SK-N-SH (cell line): Measurements from ENCODE around the gene MLANA. TPM values are rescaled to one million over a fixed set of nuclear protein-coding genes. Genes with fewer than 3 reads are reported as not detected.

ENCODE experiments used
- CTCF ChIA-PET: fragments of 300-600, 350-600 bp; formaldehyde crosslinking; extraction: SDS; loops from one replicate; lab custom pipeline; 2021; lab: Yijun Ruan, JAX
- POLR2A ChIA-PET: fragments of 350-600 bp; sonication (Branson Sonifier 250); formaldehyde crosslinking; extraction: SDS; loops from one replicate; lab custom pipeline; 2020; ENCODE audit warnings: antibody characterized with exemption, inconsistent platforms; lab: Yijun Ruan, JAX
- DNase-seq: peaks from one replicate; pipeline ENCODE4 v3.0.0; 2012
- H2AFZ ChIP-seq: fragments of 200-600 bp; sonication (generic); 2 replicates; pipeline ENCODE4 v1.8.1; 2016; ENCODE audit warnings: antibody characterized with exemption, mild to moderate bottlenecking, low read depth
- H3F3A ChIP-seq: fragments of 200-600 bp; sonication (generic); replicated peaks from 2 replicates; pipeline ENCODE3; 2016; ENCODE audit warnings: antibody characterized with exemption, mild to moderate bottlenecking; ENCODE audit not compliant: insufficient read depth
- H3K27ac ChIP-seq, 2 experiments: fragments of 200-500 bp in 1 of 2; fragments of 200-600 bp in 1 of 2; sonication (Bioruptor generic) in 1 of 2; sonication (generic), shearing (Covaris generic) in 1 of 2; 2 replicates each; pipeline versions ENCODE4 v1.5.1 to v1.6.1; 2014 to 2016; ENCODE audit warnings: low read depth in 2 of 2, inconsistent platforms in 1 of 2, low read length in 1 of 2, mild to moderate bottlenecking in 1 of 2, mixed read lengths in 1 of 2
- H3K27me3 ChIP-seq: fragments of 200-600 bp; sonication (generic), shearing (Covaris generic); 2 replicates; pipeline ENCODE4 v1.6.1; 2016; ENCODE audit warnings: mixed run types; ENCODE audit not compliant: insufficient read depth
- H3K36me3 ChIP-seq, 2 experiments: fragments of 200-500 bp in 1 of 2; fragments of 200-600 bp in 1 of 2; sonication (Bioruptor generic) in 1 of 2; sonication (generic) in 1 of 2; replicated peaks in 1 of 2; 2 replicates each; pipeline versions ENCODE3 to v1.5.1; 2014 to 2016; ENCODE audit warnings: low read length in 1 of 2, mild to moderate bottlenecking in 1 of 2; ENCODE audit not compliant: insufficient read depth in 2 of 2, control insufficient read depth in 1 of 2
- H3K4me1 ChIP-seq, 2 experiments: fragments of 200-500 bp in 1 of 2; fragments of 200-600 bp in 1 of 2; sonication (Bioruptor generic) in 1 of 2; sonication (generic), shearing (Covaris generic) in 1 of 2; 2 replicates each; pipeline versions ENCODE4 v1.5.1 to v1.6.1; 2014 to 2016; ENCODE audit warnings: low read depth in 1 of 2, low read length in 1 of 2, mixed run types in 1 of 2; ENCODE audit not compliant: insufficient read depth in 2 of 2, control insufficient read depth in 1 of 2
- H3K4me2 ChIP-seq: fragments of 200-600 bp; sonication (generic), shearing (Covaris generic); 2 replicates; pipeline ENCODE4 v1.6.1; 2017; ENCODE audit warnings: mixed run types
- H3K4me3 ChIP-seq, 2 experiments: fragments of 200-500 bp in 1 of 2; fragments of 200-600 bp in 1 of 2; sonication (Bioruptor generic) in 1 of 2; sonication (generic), shearing (Covaris generic) in 1 of 2; 2 replicates each; pipeline versions ENCODE4 v1.5.1 to v1.8.1; 2014 to 2016; ENCODE audit warnings: low read depth in 2 of 2, inconsistent platforms in 1 of 2, low read length in 1 of 2, mild to moderate bottlenecking in 1 of 2, mixed read lengths in 1 of 2, moderate library complexity in 1 of 2
- H3K79me2 ChIP-seq: fragments of 200-600 bp; sonication (generic); 2 replicates; pipeline ENCODE4 v1.8.1; 2017; ENCODE audit warnings: mild to moderate bottlenecking; ENCODE audit not compliant: insufficient read depth
- H3K9ac ChIP-seq: fragments of 200-600 bp; sonication (generic); 2 replicates; pipeline ENCODE4 v1.6.1; 2017; ENCODE audit warnings: mixed run types
- H3K9me2 ChIP-seq: fragments of 200-600 bp; sonication (generic); 2 replicates; pipeline ENCODE4 v1.6.1; 2017; ENCODE audit warnings: mixed run types
- H3K9me3 ChIP-seq: fragments of 200-600 bp; sonication (generic); 2 replicates; pipeline ENCODE4 v1.6.1; 2017; ENCODE audit warnings: mixed run types, mild to moderate bottlenecking, moderate library complexity
- H4K20me1 ChIP-seq: fragments of 200-600 bp; sonication (generic); 2 replicates; pipeline ENCODE4 v1.6.1; 2017; ENCODE audit warnings: mild to moderate bottlenecking, mixed run types; ENCODE audit not compliant: insufficient read depth
- EZH2phosphoT487 ChIP-seq: fragments of 200-600 bp; sonication (generic); IDR thresholded peaks from 2 replicates; pipeline ENCODE4 v1.6.1; 2017; ENCODE audit warnings: low read depth, mixed run types, mild to moderate bottlenecking, antibody characterized with exemption, moderate library complexity, borderline replicate concordance
- FOXJ3 ChIP-seq: sonication (generic); formaldehyde crosslinking; IDR thresholded peaks from 2 replicates; pipeline ENCODE4 v1.5.1; 2020; ENCODE audit warnings: mild to moderate bottlenecking, missing genetic modification reagents
- FOXM1 ChIP-seq: IDR thresholded peaks from 2 replicates; pipeline ENCODE4 v1.4.0; 2012; ENCODE audit warnings: low read depth, mild to moderate bottlenecking
- GABPA ChIP-seq: IDR thresholded peaks from 2 replicates; pipeline ENCODE4 v1.4.0; 2012; ENCODE audit warnings: low read depth, mild to moderate bottlenecking
- MAX ChIP-seq: IDR thresholded peaks from 2 replicates; pipeline ENCODE4 v1.4.0; 2012; ENCODE audit warnings: low read depth
- MXI1 ChIP-seq: IDR thresholded peaks from 2 replicates; pipeline ENCODE4 v1.6.1; 2012; ENCODE audit warnings: mild to moderate bottlenecking, low read depth, low read length, improper control_type of control experiment
- PBX3 ChIP-seq: IDR thresholded peaks from 2 replicates; pipeline ENCODE4; 2012
- POLR2AphosphoS5 ChIP-seq: IDR thresholded peaks from 2 replicates; pipeline ENCODE4 v1.6.1; 2012; ENCODE audit warnings: low read depth, low read length
- RAD21 ChIP-seq: IDR thresholded peaks from 2 replicates; pipeline ENCODE4 v1.6.1; 2012; ENCODE audit warnings: mild to moderate bottlenecking, low read length
- RCOR1 ChIP-seq: fragments of 150-350 bp; IDR thresholded peaks from 2 replicates; pipeline ENCODE4 v1.6.1; 2017; ENCODE audit warnings: antibody characterized with exemption, low read length
- RXRA ChIP-seq: IDR thresholded peaks from 2 replicates; pipeline ENCODE4 v1.4.0; 2012; ENCODE audit warnings: low read depth, mild to moderate bottlenecking, borderline replicate concordance
- SIN3A ChIP-seq: IDR thresholded peaks from 2 replicates; pipeline ENCODE4 v1.6.1; 2012; ENCODE audit warnings: low read depth, mild to moderate bottlenecking, low read length, moderate library complexity, borderline replicate concordance
- SMC3 ChIP-seq: IDR thresholded peaks from 2 replicates; pipeline ENCODE4 v1.6.1; 2012; ENCODE audit warnings: low read depth, low read length, improper control_type of control experiment
- TCF12 ChIP-seq: IDR thresholded peaks from 2 replicates; pipeline ENCODE4 v1.4.0; 2012
- TEAD4 ChIP-seq: IDR thresholded peaks from 2 replicates; pipeline ENCODE4 v1.4.0; 2012; ENCODE audit warnings: mild to moderate bottlenecking, borderline replicate concordance; ENCODE audit not compliant: insufficient read depth
- USF1 ChIP-seq: IDR thresholded peaks from 2 replicates; pipeline ENCODE4 v1.4.0; 2012; ENCODE audit warnings: low read depth, borderline replicate concordance
- WGBS: methylation state at CpG from one replicate; pipeline ENCODE4 v1.1.6; 2017; ENCODE audit warnings: low lambda C conversion rate; 5-methylcytosine and 5-hydroxymethylcytosine counted together
- polyA plus RNA-seq, 3 experiments: library from polyadenylated mRNA; depleted of rRNA; stranded (reverse); fragments of >200 nt; gene quantifications; 2 replicates each; pipeline ENCODE4 v1.2.3, GENCODE V29; 2012

The MLANA gene
- not detected in 2 replicates for polyA plus RNA-seq (2012; rRNA removed)
- polyA plus RNA-seq (2012; cell fraction: cytosol; rRNA removed), result not detected in 2 replicates
- polyA plus RNA-seq (2012; cell fraction: nucleus; rRNA removed), result not detected in 2 replicates

GRCh38 chr9:5890641-5891040 is at the start of gene MLANA:
MLANA (plus strand) TSS chr9:5890889; CDS start chr9:5892475, 1,586 bp downstream.
- CTCF ChIA-PET, result no interaction called here
- H3K79me2 ChIP-seq, result no peaks in the 10 kb centered on the region
- 74% methylated on average over 9 of the region's 9 CpGs for WGBS
- no peaks in the 10 kb centered on the region for H3K9me2 ChIP-seq
- no peaks in the 10 kb centered on the region for H3F3A ChIP-seq
- no peak within 1 kb of the TSS for H3K4me3 ChIP-seq
- DNase-seq, result no peak
- no peaks in the 10 kb centered on the region for H3K9me3 ChIP-seq
- H3K36me3 ChIP-seq, result no peaks in the 10 kb centered on the region
- POLR2A ChIA-PET, result no interaction called here
- no peaks in the 10 kb centered on the region for H3K27me3 ChIP-seq
- H4K20me1 ChIP-seq, result no peaks in the 10 kb centered on the region
- TF ChIP-seq SMC3 (no peak), RXRA (no peak), GABPA (no peak), TEAD4 (no peak), RCOR1 (no peak), MXI1 (no peak), USF1 (no peak), FOXM1 (no peak), EZH2phosphoT487 (no peak)
- TF ChIP-seq, all 33 proteins: peak for 0
- Histone ChIP-seq H3K27ac (no peak within 1 kb of the TSS), H3K4me1 (no peaks in the 10 kb centered on the region; a peak in 1 of 4 replicates), H3K4me2 (no peak within 1 kb of the TSS), H3K9ac (no peak within 1 kb of the TSS), H2AFZ (no peak within 1 kb of the TSS)

GRCh38 chr9:5841771-5842573 is 48.7 kb upstream of the MLANA start:
- WGBS, result 94% methylated on average over 12 of the region's 12 CpGs

More at GRCh38 chr9:5841771-5842573, 48.7 kb upstream of the MLANA start:
- no peaks in the 10 kb centered on the region for H3K9me2 ChIP-seq
- no peak overlapping the region for H2AFZ ChIP-seq
- peaks cover 7 to 9% of the 10 kb centered on the region in 2 experiments; a peak in 2 of 4 replicates for H3K4me1 ChIP-seq
- no peak overlapping the region for H3K9ac ChIP-seq
- ChIA-PET CTCF (interaction anchor here (1.0 to 4.1 kb wide), 2 partner anchors 9 kb away, joined by 3 to 23 read pairs; partner anchors contain the start of gene ERMP1), POLR2A (no interaction called here)
- H3K79me2 ChIP-seq, result no peaks in the 10 kb centered on the region
- DNase-seq, result no peak
- H3K9me3 ChIP-seq, result no peaks in the 10 kb centered on the region
- TF ChIP-seq POLR2AphosphoS5 (no peak), RAD21 (no peak), MAX (no peak), USF1 (no peak), FOXJ3 (no peak), SIN3A (no peak), SMC3 (no peak), PBX3 (no peak), TCF12 (no peak), EZH2phosphoT487 (no peak)
- no peaks in the 10 kb centered on the region for H3K36me3 ChIP-seq
- no peak overlapping the region for H3K4me3 ChIP-seq
- H3K27ac ChIP-seq, result no peak overlapping the region
- no peaks in the 10 kb centered on the region for H4K20me1 ChIP-seq
- no peaks in the 10 kb centered on the region for H3F3A ChIP-seq
- no peak overlapping the region for H3K4me2 ChIP-seq
- no peaks in the 10 kb centered on the region for H3K27me3 ChIP-seq
